Activated naive CD8-positive, alpha-beta T cell treated with anti-CD3 and anti-CD28 coated beads, Interleukin-2, amount 50 U/mL, for 24 hours (primary cell): ENCODE data around the gene RNF41.

Source experiments
- ATAC-seq: fragments of 150-1000 bp; cut with Tn5 transposase; one replicate; pipeline ENCODE4 v1.10.0; 2021
- DNase-seq: peaks from one replicate; pipeline ENCODE4 v3.0.0; 2021
- H3K27ac Mint-ChIP-seq: one replicate; pipeline ENCODE4 v1.8.0; 2021; ENCODE audit warnings: mild to moderate bottlenecking, mixed read lengths
- H3K27me3 Mint-ChIP-seq: one replicate; pipeline ENCODE4 v1.8.0; 2021; ENCODE audit warnings: mixed read lengths
- H3K36me3 Mint-ChIP-seq: one replicate; pipeline ENCODE4 v1.8.0; 2021; ENCODE audit warnings: low read depth, mixed read lengths
- H3K4me1 Mint-ChIP-seq: one replicate; pipeline ENCODE4 v1.8.0; 2021; ENCODE audit warnings: mixed read lengths
- H3K4me3 Mint-ChIP-seq: one replicate; pipeline ENCODE4 v1.8.0; 2021; ENCODE audit warnings: mild to moderate bottlenecking, moderate library complexity, mixed read lengths
- H3K9me3 Mint-ChIP-seq: one replicate; pipeline ENCODE4 v1.8.0; 2021; ENCODE audit warnings: mixed read lengths

The RNF41 gene

DNA sequence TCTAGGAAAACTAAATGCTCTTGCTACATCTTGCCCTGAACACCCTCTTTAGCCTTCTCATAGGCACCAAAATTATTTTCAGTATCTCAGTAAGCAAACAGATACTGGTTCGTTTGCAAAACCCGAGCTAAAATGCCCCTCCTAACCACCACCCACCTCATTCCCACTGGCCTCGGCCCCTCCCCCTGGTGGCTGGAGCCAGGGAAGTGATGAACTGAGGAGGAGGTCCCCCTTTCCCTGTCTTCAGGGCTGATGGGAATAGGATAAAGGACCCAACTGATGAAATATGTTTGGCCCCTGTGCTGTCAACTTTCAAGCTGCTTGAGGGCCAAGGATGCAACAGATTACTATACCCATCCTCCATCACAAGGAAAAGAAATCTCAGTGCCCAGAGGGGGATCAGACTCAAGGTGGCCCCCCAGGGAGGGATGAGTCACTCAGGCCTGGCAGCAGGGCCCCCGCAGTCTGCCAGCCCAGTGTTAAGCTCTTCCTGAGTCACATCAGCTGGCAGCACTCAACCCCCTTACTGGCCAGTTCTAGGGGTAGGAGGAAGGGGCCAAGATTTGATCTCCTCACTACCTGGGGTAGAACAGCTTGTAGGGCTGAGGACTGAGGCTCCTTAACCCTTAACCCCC is 34.7 kb upstream of the RNF41 start:
- peaks cover 21% of the 10 kb centered on the region for H3K4me1 Mint-ChIP-seq

DNA sequence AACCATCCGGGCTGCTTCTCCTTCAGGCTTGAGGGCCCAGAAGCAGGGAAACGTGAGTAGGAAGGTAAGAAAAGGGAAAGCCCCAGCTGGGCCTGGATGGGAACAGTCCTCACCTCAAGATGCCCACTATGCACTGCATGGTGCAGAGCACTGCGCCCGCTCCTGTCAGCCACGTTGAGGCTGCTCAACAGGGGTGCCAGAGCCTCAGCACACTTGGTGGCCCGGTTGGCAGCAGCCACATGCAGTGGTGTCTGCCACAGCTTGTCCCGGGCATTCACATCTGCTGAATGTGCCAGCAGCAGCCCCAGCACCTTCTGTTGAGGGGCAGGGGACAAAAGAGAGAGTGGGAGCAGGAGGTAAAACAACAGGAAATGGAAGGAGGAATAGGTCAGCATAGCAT is 33.9 kb upstream of the RNF41 start:
- Mint-ChIP-seq H3K9me3 (no peaks in the 10 kb centered on the region), H3K4me1 (peaks cover 21% of the 10 kb centered on the region), H3K36me3 (peaks cover 33% of the 10 kb centered on the region), H3K4me3 (no peak overlapping the region), H3K27me3 (no peaks in the 10 kb centered on the region), H3K27ac (no peak overlapping the region)
- ATAC-seq, result no peak
- no peak for DNase-seq

More for the DNA sequence above, 34.7 kb upstream of the RNF41 start:
- DNase-seq (no peak), ATAC-seq (no peak)
- Mint-ChIP-seq H3K9me3 (no peaks in the 10 kb centered on the region), H3K4me3 (peak overlapping the region; percentile 85), H3K27me3 (no peaks in the 10 kb centered on the region), H3K27ac (peak overlapping the region; percentile 49), H3K36me3 (peaks cover 33% of the 10 kb centered on the region)

DNA sequence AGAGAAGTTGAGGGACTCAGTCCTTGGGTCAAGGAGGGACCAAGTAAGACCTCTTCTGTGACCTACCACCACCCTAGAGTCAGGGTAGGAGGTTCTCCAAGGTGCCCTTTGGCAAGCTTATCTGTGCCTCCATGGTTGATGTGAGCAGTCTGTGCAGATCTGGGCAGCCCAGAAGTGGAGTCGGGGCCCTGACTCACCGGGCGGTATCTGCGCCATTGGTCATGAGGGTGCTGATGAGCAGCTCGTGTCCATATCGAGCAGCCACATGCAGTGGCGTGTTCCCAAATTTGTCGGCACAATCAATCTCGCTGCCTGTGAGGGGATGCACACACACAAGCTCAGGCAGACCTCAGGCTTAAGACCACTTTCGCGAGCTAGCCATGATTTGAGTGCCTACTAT is 31.4 kb upstream of the RNF41 start:
- H3K4me1 Mint-ChIP-seq, result peaks cover 14% of the 10 kb centered on the region
- H3K27me3 Mint-ChIP-seq, result no peaks in the 10 kb centered on the region
- H3K9me3 Mint-ChIP-seq, result no peaks in the 10 kb centered on the region
- peaks cover 37% of the 10 kb centered on the region for H3K36me3 Mint-ChIP-seq
- ATAC-seq (no peak), DNase-seq (no peak)
- no peak overlapping the region for H3K4me3 Mint-ChIP-seq
- H3K27ac Mint-ChIP-seq, result no peak overlapping the region

GRCh38 chr12:56252649-56253048 is 30.9 kb upstream of the RNF41 start:
- Mint-ChIP-seq H3K27me3 (no peaks in the 10 kb centered on the region), H3K36me3 (peaks cover 37% of the 10 kb centered on the region), H3K4me1 (peaks cover 14% of the 10 kb centered on the region), H3K27ac (no peak overlapping the region), H3K9me3 (no peaks in the 10 kb centered on the region), H3K4me3 (no peak overlapping the region)
- ATAC-seq (no peak), DNase-seq (no peak)

DNA sequence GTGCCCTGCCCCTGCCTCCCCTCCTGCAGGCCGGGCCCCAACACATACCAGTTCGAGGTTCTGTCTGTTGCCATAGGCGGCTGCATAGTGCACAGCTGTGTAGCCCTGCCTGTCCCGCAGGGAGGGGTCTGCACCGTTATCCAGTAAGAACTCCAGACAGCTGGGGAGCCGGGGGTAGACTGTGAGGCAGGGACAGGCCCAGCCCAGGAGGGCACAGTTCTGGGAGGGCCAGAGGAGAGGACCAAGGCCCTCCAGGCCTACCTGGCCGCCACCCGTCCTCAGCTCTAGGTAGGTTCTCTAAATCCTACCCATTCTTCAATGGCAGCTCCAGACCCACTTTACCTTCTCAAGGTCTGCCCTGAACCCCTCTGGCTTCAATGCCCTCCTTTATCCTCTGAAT is 27.0 kb upstream of the RNF41 start:
- DNase-seq (no peak), ATAC-seq (peak; percentile 40)
- H3K9me3 Mint-ChIP-seq, result no peaks in the 10 kb centered on the region
- no peak overlapping the region for H3K4me3 Mint-ChIP-seq
- no peaks in the 10 kb centered on the region for H3K4me1 Mint-ChIP-seq
- H3K36me3 Mint-ChIP-seq, result peaks cover 40% of the 10 kb centered on the region
- no peak overlapping the region for H3K27ac Mint-ChIP-seq
- H3K27me3 Mint-ChIP-seq, result no peaks in the 10 kb centered on the region

GRCh38 chr12:56247923-56248322 is 26.2 kb upstream of the RNF41 start:
- Mint-ChIP-seq H3K9me3 (no peaks in the 10 kb centered on the region), H3K4me3 (no peak overlapping the region), H3K27ac (no peak overlapping the region), H3K4me1 (no peaks in the 10 kb centered on the region), H3K36me3 (peaks cover 32% of the 10 kb centered on the region), H3K27me3 (no peaks in the 10 kb centered on the region)
- DNase-seq, result no peak
- no peak for ATAC-seq

- H3K4me1 Mint-ChIP-seq, result no peaks in the 10 kb centered on the region
- no peaks in the 10 kb centered on the region for H3K27me3 Mint-ChIP-seq
- ATAC-seq, result no peak
- H3K9me3 Mint-ChIP-seq, result no peaks in the 10 kb centered on the region
- DNase-seq, result no peak
- no peak overlapping the region for H3K4me3 Mint-ChIP-seq
- H3K27ac Mint-ChIP-seq, result no peak overlapping the region
- H3K36me3 Mint-ChIP-seq, result peaks cover 28% of the 10 kb centered on the region
Observed at GRCh38 chr12:56244494-56244893, 22.8 kb upstream of the RNF41 start.

GRCh38 chr12:56243731-56244181 is 22.0 kb upstream of the RNF41 start:
- Mint-ChIP-seq H3K36me3 (peaks cover 24% of the 10 kb centered on the region), H3K27me3 (no peaks in the 10 kb centered on the region), H3K27ac (no peak overlapping the region), H3K9me3 (no peaks in the 10 kb centered on the region), H3K4me1 (no peaks in the 10 kb centered on the region), H3K4me3 (no peak overlapping the region)
- no peak for ATAC-seq
- no peak for DNase-seq

- ATAC-seq, result no peak
- no peak overlapping the region for H3K4me3 Mint-ChIP-seq
- H3K27me3 Mint-ChIP-seq, result no peaks in the 10 kb centered on the region
- no peaks in the 10 kb centered on the region for H3K9me3 Mint-ChIP-seq
- no peak overlapping the region for H3K27ac Mint-ChIP-seq
- no peaks in the 10 kb centered on the region for H3K4me1 Mint-ChIP-seq
- peaks cover 24% of the 10 kb centered on the region for H3K36me3 Mint-ChIP-seq
- DNase-seq, result no peak
Observed at GRCh38 chr12:56242986-56243385, 21.3 kb upstream of the RNF41 start.

DNA sequence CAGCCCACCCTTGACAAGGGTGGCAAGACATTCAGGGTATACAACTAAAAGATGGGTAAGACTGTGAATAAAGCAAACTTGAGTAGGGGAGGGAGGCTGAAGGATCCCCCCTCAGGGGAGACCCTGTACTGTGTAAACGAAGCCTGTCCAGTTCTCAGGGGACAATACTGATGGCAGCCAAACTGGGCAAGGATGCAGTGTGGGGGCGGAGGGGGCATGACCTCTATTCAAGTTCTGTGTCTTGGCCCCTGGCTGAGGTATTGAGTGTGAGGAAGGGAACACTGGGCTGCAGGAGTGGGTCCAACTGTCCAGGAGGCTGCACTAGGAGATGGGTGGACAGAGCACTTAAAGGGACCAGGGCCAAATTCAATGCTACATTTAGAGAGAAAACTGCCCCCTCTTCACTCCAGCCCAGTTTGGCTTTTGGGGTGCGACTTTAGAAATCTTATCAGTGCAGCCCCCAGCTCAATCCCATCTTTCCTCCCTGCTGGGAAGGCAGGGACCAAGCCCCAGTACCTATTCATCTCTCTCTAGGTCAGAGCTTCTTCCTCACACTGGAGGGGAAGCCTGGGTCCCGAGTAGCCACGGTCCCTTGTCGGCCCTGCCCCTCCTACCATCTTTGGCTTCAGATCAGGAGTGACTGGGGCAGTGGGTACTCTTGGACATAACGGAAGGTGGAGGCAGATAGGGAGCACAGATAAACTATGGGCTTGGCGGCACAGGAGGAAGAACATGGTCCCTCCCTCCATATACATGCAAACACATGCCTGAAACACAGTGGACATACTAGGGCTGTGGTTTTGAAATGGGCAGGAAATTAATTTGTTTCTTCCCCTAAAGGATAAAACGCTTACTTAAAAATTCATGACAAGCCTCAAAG is 19.9 kb upstream of the RNF41 start:
- ATAC-seq (no peak), DNase-seq (no peak)
- no peaks in the 10 kb centered on the region for H3K4me1 Mint-ChIP-seq
- no peaks in the 10 kb centered on the region for H3K27me3 Mint-ChIP-seq
- no peak overlapping the region for H3K4me3 Mint-ChIP-seq
- H3K36me3 Mint-ChIP-seq, result peaks cover 16% of the 10 kb centered on the region
- no peaks in the 10 kb centered on the region for H3K9me3 Mint-ChIP-seq
- no peak overlapping the region for H3K27ac Mint-ChIP-seq

DNA sequence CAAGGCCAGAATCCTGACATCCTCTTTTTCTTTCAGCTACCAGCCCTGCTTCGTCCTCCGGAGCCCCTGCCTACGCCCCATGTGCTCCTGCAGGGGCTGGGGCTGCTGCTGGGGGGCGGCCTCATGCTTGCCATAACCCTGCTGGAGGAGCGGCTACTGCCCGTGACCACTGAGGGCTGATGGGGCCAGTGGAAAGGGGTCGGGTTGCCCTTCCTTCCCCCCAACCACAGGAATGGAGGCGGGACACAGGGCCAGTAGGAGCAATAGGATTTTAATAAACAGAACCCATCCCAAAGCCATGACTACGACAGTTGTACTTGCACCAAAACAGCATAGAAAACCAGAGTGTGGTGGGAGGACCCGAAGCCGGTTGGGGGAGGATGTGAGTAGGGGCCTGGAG is 15.8 kb upstream of the RNF41 start:
- no peak for DNase-seq
- no peaks in the 10 kb centered on the region for H3K9me3 Mint-ChIP-seq
- H3K27me3 Mint-ChIP-seq, result no peaks in the 10 kb centered on the region
- no peak for ATAC-seq
- H3K4me3 Mint-ChIP-seq, result no peak overlapping the region
- H3K36me3 Mint-ChIP-seq, result peaks cover 4% of the 10 kb centered on the region
- H3K4me1 Mint-ChIP-seq, result no peaks in the 10 kb centered on the region
- H3K27ac Mint-ChIP-seq, result no peak overlapping the region

DNA sequence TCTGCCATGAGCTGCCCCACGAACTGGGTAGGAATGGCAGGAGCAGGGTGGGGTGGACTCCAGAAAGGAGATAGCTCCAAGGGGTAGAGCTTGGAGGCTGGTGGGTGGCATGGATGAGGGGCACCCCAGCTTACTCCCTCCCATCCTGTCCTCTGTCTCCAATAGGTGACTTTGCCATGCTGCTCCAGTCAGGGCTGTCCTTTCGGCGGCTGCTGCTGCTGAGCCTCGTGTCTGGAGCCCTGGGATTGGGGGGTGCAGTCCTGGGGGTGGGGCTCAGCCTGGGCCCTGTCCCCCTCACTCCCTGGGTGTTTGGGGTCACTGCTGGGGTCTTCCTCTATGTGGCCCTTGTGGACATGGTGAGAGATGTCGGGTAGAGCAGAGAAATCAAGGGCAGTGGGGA is 15.3 kb upstream of the RNF41 start:
- no peaks in the 10 kb centered on the region for H3K4me1 Mint-ChIP-seq
- ATAC-seq, result no peak
- no peak overlapping the region for H3K4me3 Mint-ChIP-seq
- H3K27me3 Mint-ChIP-seq, result no peaks in the 10 kb centered on the region
- DNase-seq, result no peak
- no peak overlapping the region for H3K27ac Mint-ChIP-seq
- H3K36me3 Mint-ChIP-seq, result peaks cover 2% of the 10 kb centered on the region
- no peaks in the 10 kb centered on the region for H3K9me3 Mint-ChIP-seq

DNA sequence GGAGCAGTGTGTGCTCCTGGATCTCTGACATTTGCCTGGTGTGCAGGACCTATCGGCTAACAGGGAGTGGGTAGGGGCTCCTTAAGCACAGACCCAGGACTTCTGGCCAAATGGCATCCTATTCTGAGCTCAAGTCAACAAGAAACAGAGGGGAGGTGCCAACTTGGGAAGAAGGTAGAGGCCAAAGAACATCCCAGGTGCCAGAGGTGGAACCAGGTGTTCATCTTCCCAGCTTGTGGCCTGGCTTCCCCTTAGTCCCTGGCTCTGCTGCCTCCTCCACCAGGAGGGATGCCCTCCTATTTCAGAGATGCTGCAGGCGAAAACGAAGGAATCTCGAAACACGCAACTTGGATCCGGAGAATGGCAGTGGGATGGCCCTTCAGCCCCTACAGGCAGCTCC is 14.4 kb upstream of the RNF41 start:
- ATAC-seq (no peak), DNase-seq (no peak)
- no peaks in the 10 kb centered on the region for H3K4me1 Mint-ChIP-seq
- H3K36me3 Mint-ChIP-seq, result no peaks in the 10 kb centered on the region
- H3K9me3 Mint-ChIP-seq, result no peaks in the 10 kb centered on the region
- H3K27ac Mint-ChIP-seq, result no peak overlapping the region
- no peaks in the 10 kb centered on the region for H3K27me3 Mint-ChIP-seq
- no peak overlapping the region for H3K4me3 Mint-ChIP-seq

DNA sequence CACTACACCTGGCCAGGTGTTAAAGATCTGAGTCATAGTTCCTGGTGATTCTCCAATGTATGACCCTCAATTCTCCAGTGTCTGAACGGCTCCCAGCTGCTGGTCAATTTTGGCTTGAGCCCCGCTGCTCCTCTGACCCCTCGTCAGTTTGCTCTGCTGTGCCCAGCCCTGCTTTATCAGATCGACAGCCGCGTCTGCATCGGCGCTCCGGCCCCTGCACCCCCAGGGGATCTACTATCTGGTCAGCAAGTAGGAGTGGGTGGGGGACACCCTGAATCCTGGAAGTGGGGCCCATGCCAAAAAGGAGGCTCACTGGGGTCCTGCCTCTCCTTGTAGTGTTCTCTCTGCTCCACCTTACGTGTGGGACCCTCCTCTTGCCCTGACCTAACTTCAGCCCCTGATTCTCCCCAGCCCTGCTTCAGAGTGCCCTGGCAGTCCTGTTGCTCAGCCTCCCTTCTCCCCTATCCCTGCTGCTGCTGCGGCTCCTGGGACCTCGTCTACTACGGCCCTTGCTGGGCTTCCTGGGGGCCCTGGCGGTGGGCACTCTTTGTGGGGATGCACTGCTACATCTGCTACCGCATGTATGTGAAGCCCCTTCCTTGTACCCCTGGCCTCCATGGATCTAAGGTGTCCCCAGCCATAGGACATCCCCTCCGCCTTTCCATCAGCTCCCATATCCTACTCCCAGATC is 13.2 kb upstream of the RNF41 start:
- Mint-ChIP-seq H3K36me3 (no peaks in the 10 kb centered on the region), H3K27ac (no peak overlapping the region), H3K4me3 (no peak overlapping the region), H3K27me3 (no peaks in the 10 kb centered on the region), H3K9me3 (no peaks in the 10 kb centered on the region), H3K4me1 (no peaks in the 10 kb centered on the region)
- ATAC-seq (no peak), DNase-seq (no peak)

- Mint-ChIP-seq H3K36me3 (peaks cover 10% of the 10 kb centered on the region), H3K27ac (no peak overlapping the region), H3K4me1 (peaks cover 1% of the 10 kb centered on the region), H3K4me3 (no peak overlapping the region), H3K9me3 (no peaks in the 10 kb centered on the region), H3K27me3 (no peaks in the 10 kb centered on the region)
- DNase-seq, result no peak
- ATAC-seq, result no peak
Observed at GRCh38 chr12:56231184-56231582, 9.5 kb upstream of the RNF41 start.
